ENCODE measurements around the gene SLC36A3.

- TF ChIP-seq, protein P1, sequence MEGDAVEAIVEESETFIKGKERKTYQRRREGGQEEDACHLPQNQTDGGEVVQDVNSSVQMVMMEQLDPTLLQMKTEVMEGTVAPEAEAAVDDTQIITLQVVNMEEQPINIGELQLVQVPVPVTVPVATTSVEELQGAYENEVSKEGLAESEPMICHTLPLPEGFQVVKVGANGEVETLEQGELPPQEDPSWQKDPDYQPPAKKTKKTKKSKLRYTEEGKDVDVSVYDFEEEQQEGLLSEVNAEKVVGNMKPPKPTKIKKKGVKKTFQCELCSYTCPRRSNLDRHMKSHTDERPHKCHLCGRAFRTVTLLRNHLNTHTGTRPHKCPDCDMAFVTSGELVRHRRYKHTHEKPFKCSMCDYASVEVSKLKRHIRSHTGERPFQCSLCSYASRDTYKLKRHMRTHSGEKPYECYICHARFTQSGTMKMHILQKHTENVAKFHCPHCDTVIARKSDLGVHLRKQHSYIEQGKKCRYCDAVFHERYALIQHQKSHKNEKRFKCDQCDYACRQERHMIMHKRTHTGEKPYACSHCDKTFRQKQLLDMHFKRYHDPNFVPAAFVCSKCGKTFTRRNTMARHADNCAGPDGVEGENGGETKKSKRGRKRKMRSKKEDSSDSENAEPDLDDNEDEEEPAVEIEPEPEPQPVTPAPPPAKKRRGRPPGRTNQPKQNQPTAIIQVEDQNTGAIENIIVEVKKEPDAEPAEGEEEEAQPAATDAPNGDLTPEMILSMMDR (IDR thresholded peaks at IDR 0.05): no peak
- TF ChIP-seq POLR2AphosphoS5 (IDR thresholded peaks at IDR 0.05) (no peak), EP300 (IDR thresholded peaks at IDR 0.05) (no peak), POLR2A (IDR thresholded peaks at IDR 0.05) (no peak)
These were observed 54.9 kb downstream of the SLC36A3 start for GRCh38 chr5:151248651-151249050.

All from gastroesophageal sphincter (tissue), 3 donors.